Spleen (tissue), 7 donors: ENCODE data around the gene NKAIN2.
"Not testable (repeated sequence)": the region's sequence is repeated elsewhere in the genome, so short reads cannot be mapped to it uniquely, and the experiment has no call there.

ENCODE experiments used
- POLR2A ChIP-seq, 3 donors: fragments of 450-650 bp; IDR thresholded peaks; one replicate each; pipeline ENCODE4 v1.5.1; 2017; ENCODE audit warnings: antibody characterized with exemption in 3 of 3, mild to moderate bottlenecking in 1 of 3
- POLR2AphosphoS5 ChIP-seq, 3 donors: sonication (generic); formaldehyde crosslinking; IDR thresholded peaks; one replicate each; pipeline ENCODE4 v1.5.1; 2017; ENCODE audit warnings: antibody characterized with exemption in 3 of 3
- TF ChIP-seq, protein P1 (sequence below), 11 experiments: fragments of 200-600 bp in 7 of 11; fragments of 450-650 bp in 4 of 11; sonication (generic) in 4 of 11; IDR thresholded peaks in 8 of 11; conservative IDR thresholded peaks in 3 of 11; 1 replicate in 7 of 11; 2 replicates in 4 of 11; pipeline versions ENCODE4 v1.4.0 to v1.8.0; 2016 to 2021; ENCODE audit warnings: antibody characterized with exemption in 11 of 11, inconsistent platforms in 4 of 11, mild to moderate bottlenecking in 1 of 11
- donor health status: DM: no; HTN: no; CAD: no; lungs with moderate emphysema.
- donor health status: DM: no; HTN: no; CAD: no.
- donor health status: DM: no; HTN: no; CAD: no.

DNA sequence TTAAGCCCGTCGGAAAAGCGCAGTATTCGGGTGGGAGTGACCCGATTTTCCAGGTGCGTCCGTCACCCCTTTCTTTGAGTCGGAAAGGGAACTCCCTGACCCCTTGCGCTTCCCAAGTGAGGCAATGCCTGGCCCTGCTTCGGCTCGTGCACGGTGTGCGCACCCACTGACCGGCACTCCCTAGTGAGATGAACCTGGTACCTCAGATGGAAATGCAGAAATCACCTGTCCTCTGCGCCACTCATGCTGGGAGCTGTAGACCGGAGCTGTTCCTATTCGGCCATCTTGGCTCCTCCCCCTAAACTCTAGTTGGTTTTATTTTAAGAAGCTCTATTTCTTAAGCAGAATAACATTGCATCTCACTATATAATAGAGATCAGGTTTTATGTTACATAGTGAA, 908.9 kb downstream of the NKAIN2 start:
- not testable (repeated sequence) for TF ChIP-seq POLR2A, POLR2AphosphoS5 (IDR thresholded peaks at IDR 0.05)
- TF ChIP-seq, protein P1, sequence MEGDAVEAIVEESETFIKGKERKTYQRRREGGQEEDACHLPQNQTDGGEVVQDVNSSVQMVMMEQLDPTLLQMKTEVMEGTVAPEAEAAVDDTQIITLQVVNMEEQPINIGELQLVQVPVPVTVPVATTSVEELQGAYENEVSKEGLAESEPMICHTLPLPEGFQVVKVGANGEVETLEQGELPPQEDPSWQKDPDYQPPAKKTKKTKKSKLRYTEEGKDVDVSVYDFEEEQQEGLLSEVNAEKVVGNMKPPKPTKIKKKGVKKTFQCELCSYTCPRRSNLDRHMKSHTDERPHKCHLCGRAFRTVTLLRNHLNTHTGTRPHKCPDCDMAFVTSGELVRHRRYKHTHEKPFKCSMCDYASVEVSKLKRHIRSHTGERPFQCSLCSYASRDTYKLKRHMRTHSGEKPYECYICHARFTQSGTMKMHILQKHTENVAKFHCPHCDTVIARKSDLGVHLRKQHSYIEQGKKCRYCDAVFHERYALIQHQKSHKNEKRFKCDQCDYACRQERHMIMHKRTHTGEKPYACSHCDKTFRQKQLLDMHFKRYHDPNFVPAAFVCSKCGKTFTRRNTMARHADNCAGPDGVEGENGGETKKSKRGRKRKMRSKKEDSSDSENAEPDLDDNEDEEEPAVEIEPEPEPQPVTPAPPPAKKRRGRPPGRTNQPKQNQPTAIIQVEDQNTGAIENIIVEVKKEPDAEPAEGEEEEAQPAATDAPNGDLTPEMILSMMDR (IDR thresholded peaks at IDR 0.05 in 8 of 11, conservative IDR thresholded peaks at IDR 0.05 in 3 of 11) = not testable (repeated sequence)
